HG03432 (cell line): Measurements from ENCODE around the gene TCF7L2.

ENCODE experiments used
- ATAC-seq: cut with Tn5 transposase; IDR thresholded peaks from one replicate; pipeline ENCODE4 v1.9.1; 2021; ENCODE audit warnings: mild to moderate bottlenecking, moderate library complexity; ENCODE audit not compliant: unreplicated experiment

Gene TCF7L2

GRCh38 chr10:112949875-112950507 lies at the start of gene TCF7L2:
Gene TCF7L2, plus strand, starts transcription at chr10:112950247. Its CDS starts 510 bp downstream, at chr10:112950757.
- peak; percentile 64 for ATAC-seq

GRCh38 chr10:112902730-112903129 lies 47.3 kb upstream of the TCF7L2 start:
- no peak for ATAC-seq

- ATAC-seq, result no peak
Measured at GRCh38 chr10:112904000-112904399, 46.0 kb upstream of the TCF7L2 start.

- ATAC-seq, result no peak
Measured at GRCh38 chr10:112906945-112907344, 43.1 kb upstream of the TCF7L2 start.

GRCh38 chr10:112907893-112908292 lies 42.2 kb upstream of the TCF7L2 start:
- ATAC-seq, result no peak

GRCh38 chr10:112911206-112911605 lies 38.8 kb upstream of the TCF7L2 start:
- ATAC-seq, result no peak

GRCh38 chr10:112912410-112912928 lies 37.6 kb upstream of the TCF7L2 start:
- ATAC-seq, result no peak

GRCh38 chr10:112913255-112913654 lies 36.8 kb upstream of the TCF7L2 start:
- no peak for ATAC-seq

GRCh38 chr10:112913661-112914287 lies 36.3 kb upstream of the TCF7L2 start:
- no peak for ATAC-seq

- ATAC-seq, result no peak
Measured at GRCh38 chr10:112914288-112914952, 35.6 kb upstream of the TCF7L2 start.

GRCh38 chr10:112915590-112916572 lies 34.2 kb upstream of the TCF7L2 start:
- ATAC-seq, result peak; percentile 43

- ATAC-seq, result no peak
Measured at GRCh38 chr10:112917681-112918080, 32.4 kb upstream of the TCF7L2 start.

- ATAC-seq, result no peak
Measured at GRCh38 chr10:112918771-112919170, 31.3 kb upstream of the TCF7L2 start.

GRCh38 chr10:112919721-112920120 lies 30.3 kb upstream of the TCF7L2 start:
- no peak for ATAC-seq

GRCh38 chr10:112926906-112927688 lies 22.9 kb upstream of the TCF7L2 start:
- no peak for ATAC-seq

- no peak for ATAC-seq
Measured at GRCh38 chr10:112927980-112928379, 22.1 kb upstream of the TCF7L2 start.

- ATAC-seq, result no peak
Measured at GRCh38 chr10:112932658-112933057, 17.4 kb upstream of the TCF7L2 start.

- ATAC-seq, result no peak
Measured at GRCh38 chr10:112934193-112934592, 15.9 kb upstream of the TCF7L2 start.

GRCh38 chr10:112938808-112939482 lies 11.1 kb upstream of the TCF7L2 start:
- no peak for ATAC-seq
